ENCODE results near the gene DAB2IP.

DNA sequence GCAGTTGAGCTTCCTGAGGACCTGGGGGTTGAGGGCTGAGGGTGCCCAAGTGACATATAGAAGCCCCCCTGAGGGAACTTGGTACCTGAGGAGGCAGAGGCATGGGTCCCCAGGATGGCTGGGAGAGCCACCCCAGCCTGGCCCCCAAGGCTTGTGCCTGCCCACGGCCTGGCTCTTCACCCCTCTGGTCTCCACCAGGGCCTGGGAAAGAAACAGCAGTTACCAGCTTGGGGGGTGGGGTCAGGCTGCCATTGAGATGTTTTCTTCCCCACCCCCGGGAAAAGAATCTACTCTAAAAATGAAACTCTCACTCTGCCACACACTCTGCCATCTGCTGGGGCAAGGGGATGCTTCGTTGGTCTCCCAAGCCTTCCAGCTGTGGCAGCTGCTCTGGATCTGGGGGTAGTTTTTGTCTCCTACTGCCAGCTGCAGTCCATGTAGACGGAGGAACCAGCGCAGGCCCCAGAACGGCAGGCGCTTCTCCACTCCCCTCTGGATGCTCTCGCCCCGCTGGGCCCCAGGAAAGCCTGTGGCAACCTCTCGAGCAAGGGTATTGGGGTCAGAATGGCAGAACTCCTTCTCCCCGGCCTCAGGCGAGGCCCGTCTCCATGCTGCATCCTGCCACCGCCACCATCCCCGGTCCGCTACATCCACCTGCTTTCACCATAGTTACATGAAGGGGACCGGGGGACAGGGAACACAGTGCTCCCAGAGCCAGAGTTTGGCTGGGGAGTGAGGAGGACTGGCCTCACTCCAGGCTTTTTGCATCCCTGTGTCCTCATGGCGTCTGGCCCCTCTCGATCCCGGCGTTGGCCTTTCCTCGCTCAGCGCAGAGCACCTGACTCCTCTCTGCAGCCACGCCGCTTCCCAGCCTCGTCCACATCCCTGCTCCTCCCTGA, 123.5 kb downstream of the DAB2IP start:
- TF ChIP-seq CTCF (IDR thresholded peaks at IDR 0.05; ENCODE audit: borderline replicate concordance, extremely low read depth, low read length, poor library complexity, severe bottlenecking) (no peak), EZH2 (IDR thresholded peaks at IDR 0.05; ENCODE audit: borderline replicate concordance, low read depth, low read length, severe bottlenecking) (no peak)

All from DND-41 (cell line).